Measurements from ENCODE around the gene LAD1. TPM values are rescaled to one million over a fixed set of nuclear protein-coding genes. Genes with fewer than 3 reads are reported as not detected.
A peak's percentile ranks its signal among the peaks of the same experiment; 100 is the strongest.

The LAD1 gene
- total RNA-seq, 1 experiment from 2014 or later: 30.1 TPM

GRCh38 chr1:201376107-201376463 lies 23.0 kb downstream of the LAD1 start:
- Mint-ChIP-seq H3K4me3 (peak overlapping the region; percentile 31 to 41; a peak in 3 of 5 replicates), H3K36me3 (ENCODE audit: insufficient read depth in 1 of 3, low read depth in 3 of 3) (peaks cover 0 to 2% (median 2%) of the 10 kb centered on the region in 3 experiments; a peak in 2 of 7 replicates), H3K4me1 (peaks cover 66 to 71% of the 10 kb centered on the region in 2 experiments), H3K27ac (peak overlapping the region; percentile 98 to 99 (median 99)), H3K9me3 (no peaks in the 10 kb centered on the region), H3K27me3 (ENCODE audit: low read depth) (peaks cover 12% of the 10 kb centered on the region)
- Histone ChIP-seq H4K20me1 (ENCODE audit: control insufficient read depth, insufficient read depth, insufficient read length) (no peaks in the 10 kb centered on the region), H3K27me3 (ENCODE audit: insufficient read depth, low read length) (no peaks in the 10 kb centered on the region; the same call in 1 of the 2 replicates), H3T11ph (ENCODE audit: low read length) (no peak overlapping the region), H3K9ac (ENCODE audit: extremely low read depth, insufficient read length, low read length) (no peak overlapping the region), H3K14ac (ENCODE audit: insufficient read depth, low read length) (peak overlapping the region; percentile 41; the same call in 1 of the 2 replicates), H4K91ac (ENCODE audit: insufficient read length, low read depth, low read length) (peak overlapping the region; percentile 59), H3K79me2 (ENCODE audit: insufficient read depth, low read length) (no peaks in the 10 kb centered on the region), H3K9me3 (ENCODE audit: control insufficient read depth, low read depth, low read length) (no peaks in the 10 kb centered on the region), H3K56ac (ENCODE audit: insufficient read length, low read depth, low read length) (no peak overlapping the region), H2BK5ac (ENCODE audit: insufficient read length, low read length) (peak overlapping the region; percentile 82), H3K18ac (ENCODE audit: insufficient read length, low read depth, low read length) (peak overlapping the region; percentile 66), H3K23ac (ENCODE audit: insufficient read length, low read depth, low read length) (no peak overlapping the region), H4K5ac (ENCODE audit: insufficient read length, low read depth, low read length) (peak overlapping the region; percentile 30), H2BK12ac (ENCODE audit: insufficient read length, low read depth, low read length) (no peak overlapping the region), H2BK15ac (ENCODE audit: low read depth, low read length) (no peak overlapping the region), H3K23me2 (ENCODE audit: insufficient read length, low read depth, low read length, poor library complexity, severe bottlenecking) (no peaks in the 10 kb centered on the region), H3K4ac (ENCODE audit: low read depth, low read length) (peak overlapping the region; percentile 60; the same call in 1 of the 2 replicates), H2AK5ac (ENCODE audit: insufficient read length, low read length) (no peak overlapping the region), H3K79me1 (ENCODE audit: insufficient read depth, low read depth, low read length, poor library complexity, severe bottlenecking) (no peaks in the 10 kb centered on the region), H2AFZ (ENCODE audit: low read length) (no peak overlapping the region), H3K4me2 (ENCODE audit: insufficient read depth, insufficient read length, low read length) (peak overlapping the region; percentile 38), H2BK120ac (ENCODE audit: low read depth, low read length, poor library complexity, severe bottlenecking) (no peak overlapping the region), H3K27ac (ENCODE audit: insufficient read length, low read depth, low read length) (peak overlapping the region; percentile 95), H3K4me1 (ENCODE audit: insufficient read depth, low read length) (peaks cover 19% of the 10 kb centered on the region; the same call in 1 of the 2 replicates), H2BK20ac (ENCODE audit: low read depth, low read length, poor library complexity, severe bottlenecking) (no peak overlapping the region), H4K8ac (replicated peaks; ENCODE audit: insufficient read length, low read depth, low read length) (no peak overlapping the region)
- DNase-seq: no peak
- WGBS (ENCODE audit: extremely low coverage, insufficient read length, low lambda C conversion rate): no CpG with 5 or more reads among the region's 4 CpGs
- no peak for TF ChIP-seq CTCF (conservative IDR thresholded peaks at IDR 0.05)
